Naive thymus-derived CD4-positive, alpha-beta T cell (primary cell): ENCODE measurements around the gene ZNF521. TPM values are rescaled to one million over a fixed set of nuclear protein-coding genes. Genes with fewer than 3 reads are reported as not detected.

ENCODE experiments used
- ATAC-seq: fragments of 150-1000 bp; cut with Tn5 transposase; 2 replicates; pipeline ENCODE4 v1.10.0; 2021; ENCODE audit warnings: mild to moderate bottlenecking, moderate library complexity
- CTCF ChIA-PET: fragments of 350-600 bp; sonication (Branson Sonifier 250); formaldehyde crosslinking; loops from one replicate; lab custom pipeline; 2021; ENCODE audit warnings: antibody characterized with exemption; lab: Charles Lee
- POLR2A ChIA-PET: fragments of 350-600 bp; sonication (Branson Sonifier 250); formaldehyde crosslinking; loops from one replicate; lab custom pipeline; 2021; ENCODE audit warnings: antibody characterized with exemption, inconsistent platforms; lab: Charles Lee
- DNase-seq, 9 donors: peaks; one replicate each; pipeline versions ENCODE4 v3.0.0 to v3.0.0-alpha.2; 2020 to 2022; ENCODE audit warnings: mixed read lengths in 1 of 9
- H3K27ac ChIP-seq: one replicate; pipeline ENCODE4 v1.7.0; 2013; ENCODE audit warnings: mild to moderate bottlenecking, low read depth, low read length, moderate library complexity
- H3K27me3 ChIP-seq, 2 donors: one replicate each; pipeline ENCODE4 v1.7.0; 2013; ENCODE audit warnings: low read length in 2 of 2, mild to moderate bottlenecking in 2 of 2, moderate library complexity in 2 of 2; ENCODE audit not compliant: control insufficient read depth in 2 of 2, insufficient read depth in 2 of 2
- H3K36me3 ChIP-seq, 3 experiments: 1 replicate in 2 of 3; 2 replicates in 1 of 3; pipeline ENCODE4 v1.7.0; 2013; ENCODE audit warnings: low read length in 3 of 3, mild to moderate bottlenecking in 3 of 3, moderate library complexity in 1 of 3; ENCODE audit not compliant: insufficient read depth in 3 of 3, control insufficient read depth in 2 of 3
- H3K4me1 ChIP-seq, 2 donors: one replicate each; pipeline ENCODE4 v1.7.0; 2013; ENCODE audit warnings: low read length in 2 of 2, mild to moderate bottlenecking in 2 of 2, moderate library complexity in 1 of 2; ENCODE audit not compliant: control insufficient read depth in 2 of 2, insufficient read depth in 2 of 2
- H3K4me3 ChIP-seq: 2 replicates; pipeline ENCODE4 v1.7.0; 2013; ENCODE audit warnings: mild to moderate bottlenecking, low read length
- H3K9me3 ChIP-seq, 3 experiments: 1 replicate in 2 of 3; 2 replicates in 1 of 3; pipeline ENCODE4 v1.7.0; 2013; ENCODE audit warnings: low read length in 3 of 3; ENCODE audit not compliant: control insufficient read depth in 2 of 3
- H3K27ac Mint-ChIP-seq, 9 donors: one replicate each; pipeline ENCODE4 v1.8.0; 2020 to 2022; ENCODE audit warnings: mixed read lengths in 9 of 9, mild to moderate bottlenecking in 8 of 9, moderate library complexity in 5 of 9, inconsistent platforms in 2 of 9
- H3K27me3 Mint-ChIP-seq, 5 donors: one replicate each; pipeline ENCODE4 v1.8.0; 2021 to 2022; ENCODE audit warnings: mixed read lengths in 5 of 5, mild to moderate bottlenecking in 1 of 5
- H3K36me3 Mint-ChIP-seq, 5 donors: one replicate each; pipeline ENCODE4 v1.8.0; 2020 to 2022; ENCODE audit warnings: mixed read lengths in 5 of 5, mild to moderate bottlenecking in 3 of 5, inconsistent platforms in 1 of 5
- H3K4me1 Mint-ChIP-seq, 7 donors: one replicate each; pipeline ENCODE4 v1.8.0; 2020 to 2022; ENCODE audit warnings: mixed read lengths in 7 of 7, mild to moderate bottlenecking in 3 of 7, inconsistent platforms in 1 of 7
- H3K4me3 Mint-ChIP-seq, 10 donors: one replicate each; pipeline ENCODE4 v1.8.0; 2020 to 2022; ENCODE audit warnings: mild to moderate bottlenecking in 10 of 10, mixed read lengths in 10 of 10, moderate library complexity in 6 of 10, inconsistent platforms in 2 of 10
- H3K9me3 Mint-ChIP-seq, 11 donors: one replicate each; pipeline ENCODE4 v1.8.0; 2020 to 2022; ENCODE audit warnings: mixed read lengths in 11 of 11, mild to moderate bottlenecking in 4 of 11, inconsistent platforms in 1 of 11, moderate library complexity in 1 of 11
- intact Hi-C, 2 donors: fragments of 100-400 bp; cut with micrococcal nuclease; formaldehyde crosslinking; loops; one replicate each; pipeline ENCODE4 v1.15.1; 2023
- polyA plus RNA-seq, 2 donors: library from polyadenylated mRNA; unstranded; fragments of 300-500 nt; fragmentation: Illumina TruSeq; gene quantifications; one replicate each; pipeline ENCODE4 v1.2.3, GENCODE V29; 2021
- total RNA-seq, 6 experiments: library from RNA in 5 of 6; stranded (reverse) in 5 of 6; gene quantifications; 1 replicate in 5 of 6; 2 replicates in 1 of 6; pipeline ENCODE4 v1.2.3 and lab custom pipeline; 2021 to 2026

Gene ZNF521
- total and polyA plus RNA-seq, 7 experiments from 2014 or later, result 1.1 to 4.4 TPM; not detected in 5

DNA sequence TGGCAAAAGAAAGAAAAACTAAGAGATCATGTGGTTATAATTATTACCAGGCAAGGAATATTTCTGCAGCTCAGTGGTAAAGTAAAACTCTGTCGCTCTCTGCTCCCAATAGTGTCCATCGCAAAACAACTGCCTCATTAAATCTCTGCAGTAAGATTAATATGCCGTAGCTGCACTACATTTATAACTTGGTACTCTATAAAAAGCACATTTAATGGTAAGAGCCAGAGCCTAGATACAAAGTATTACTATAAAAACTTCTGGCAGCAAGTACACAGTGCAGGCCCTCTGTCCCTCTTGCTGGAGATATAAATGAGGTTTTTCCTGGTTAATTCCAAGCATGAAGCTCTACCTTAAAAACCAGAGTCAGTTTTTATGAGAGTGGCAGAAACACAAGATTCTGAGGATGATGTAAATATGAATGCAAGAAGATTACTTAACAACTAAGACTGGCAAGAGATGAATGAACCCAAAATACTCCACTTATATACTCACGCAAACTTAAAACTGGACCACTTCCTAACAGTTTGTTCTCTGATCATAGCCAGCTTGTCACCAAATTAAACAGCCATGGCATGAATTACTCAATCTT is 25.5 kb downstream of the ZNF521 start:
- Mint-ChIP-seq H3K9me3 (peaks cover 0 to 9% (median 0%) of the 10 kb centered on the region in 11 donors), H3K4me3 (no peak overlapping the region), H3K27ac (no peak overlapping the region), H3K27me3 (peaks cover 0 to 23% (median 16%) of the 10 kb centered on the region in 5 donors), H3K36me3 (no peaks in the 10 kb centered on the region), H3K4me1 (peaks cover 0 to 4% (median 0%) of the 10 kb centered on the region in 7 donors)
- no peak overlapping the region for H3K4me3 ChIP-seq
- DNase-seq (no peak), ATAC-seq (no peak)
- POLR2A ChIA-PET, result no interaction called here
- H3K9me3 ChIP-seq, result no peaks in the 10 kb centered on the region
- no peak overlapping the region for H3K27ac ChIP-seq
- CTCF ChIA-PET, result no interaction called here
- H3K4me1 ChIP-seq, result no peaks in the 10 kb centered on the region
- no peaks in the 10 kb centered on the region for H3K27me3 ChIP-seq
- H3K36me3 ChIP-seq, result no peaks in the 10 kb centered on the region
- intact Hi-C loops, result no loop called here

DNA sequence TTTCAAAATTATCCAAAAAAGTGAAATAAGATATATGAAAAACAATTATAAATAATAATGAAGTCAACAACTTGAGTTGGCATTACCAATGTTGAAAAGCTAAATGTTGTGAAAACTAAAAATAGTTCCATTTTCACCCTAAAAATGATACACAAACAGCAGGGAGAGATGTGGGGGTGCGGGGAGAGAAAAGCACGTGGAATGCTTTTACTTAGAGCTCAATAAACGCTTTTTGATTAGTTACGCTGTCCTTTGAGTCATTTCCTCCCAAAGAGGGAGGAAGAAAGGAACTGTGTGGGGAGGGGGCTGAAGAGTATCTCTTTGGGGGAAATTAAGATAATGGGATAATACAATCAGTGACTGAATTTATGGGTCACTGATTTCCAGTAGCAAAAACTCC is 29.2 kb downstream of the ZNF521 start:
- Histone ChIP-seq H3K27me3 (no peaks in the 10 kb centered on the region), H3K36me3 (no peaks in the 10 kb centered on the region), H3K4me1 (no peaks in the 10 kb centered on the region), H3K4me3 (no peak overlapping the region), H3K9me3 (no peaks in the 10 kb centered on the region), H3K27ac (no peak overlapping the region)
- DNase-seq (no peak), ATAC-seq (no peak)
- Mint-ChIP-seq H3K4me3 (no peak overlapping the region), H3K4me1 (peaks cover 0 to 2% (median 0%) of the 10 kb centered on the region in 7 donors), H3K9me3 (peaks cover 0 to 5% (median 0%) of the 10 kb centered on the region in 11 donors), H3K27ac (no peak overlapping the region), H3K36me3 (no peaks in the 10 kb centered on the region), H3K27me3 (peaks cover 0 to 21% (median 10%) of the 10 kb centered on the region in 5 donors)
- ChIA-PET POLR2A (no interaction called here), CTCF (no interaction called here)
- intact Hi-C loops, result no loop called here

- intact Hi-C loops, result no loop called here
These were observed 35.5 kb downstream of the ZNF521 start for GRCh38 chr18:25316381-25317018.

GRCh38 chr18:25314838-25315190 is 37.2 kb downstream of the ZNF521 start:
- CTCF ChIA-PET, result no interaction called here
- no peak for ATAC-seq

More at GRCh38 chr18:25316381-25317018, 35.5 kb downstream of the ZNF521 start:
- no peaks in the 10 kb centered on the region for H3K9me3 ChIP-seq
- H3K4me3 Mint-ChIP-seq, result no peak overlapping the region
- H3K36me3 Mint-ChIP-seq, result no peaks in the 10 kb centered on the region
- H3K27me3 ChIP-seq, result no peaks in the 10 kb centered on the region
- POLR2A ChIA-PET, result no interaction called here
- CTCF ChIA-PET, result no interaction called here
- ATAC-seq, result no peak
- no peak overlapping the region for H3K4me3 ChIP-seq
- no peaks in the 10 kb centered on the region for H3K4me1 ChIP-seq
- peaks cover 0 to 8% (median 0%) of the 10 kb centered on the region in 11 donors for H3K9me3 Mint-ChIP-seq
- no peaks in the 10 kb centered on the region for H3K36me3 ChIP-seq
- no peaks in the 10 kb centered on the region for H3K4me1 Mint-ChIP-seq
- H3K27ac ChIP-seq, result no peak overlapping the region
- no peak for DNase-seq
- peaks cover 0 to 16% (median 8%) of the 10 kb centered on the region in 5 donors for H3K27me3 Mint-ChIP-seq
- H3K27ac Mint-ChIP-seq, result no peak overlapping the region

GRCh38 chr18:25314151-25314837 is 37.7 kb downstream of the ZNF521 start:
- Mint-ChIP-seq H3K36me3 (no peaks in the 10 kb centered on the region), H3K27me3 (peaks cover 0 to 16% (median 8%) of the 10 kb centered on the region in 5 donors), H3K4me1 (peaks cover 0 to 2% (median 0%) of the 10 kb centered on the region in 7 donors), H3K4me3 (no peak overlapping the region), H3K27ac (no peak overlapping the region), H3K9me3 (peaks cover 0 to 8% (median 0%) of the 10 kb centered on the region in 11 donors)
- no peak for ATAC-seq
- no peak overlapping the region for H3K27ac ChIP-seq
- H3K4me3 ChIP-seq, result no peak overlapping the region
- DNase-seq, result no peak
- ChIA-PET CTCF (interaction anchor here (0.8 kb wide), 1 partner anchor 9 kb away, joined by 3 read pairs; no protein-coding TSS in a partner anchor), POLR2A (no interaction called here)
- no peaks in the 10 kb centered on the region for H3K36me3 ChIP-seq
- no peaks in the 10 kb centered on the region for H3K27me3 ChIP-seq
- intact Hi-C loops, result no loop called here
- H3K4me1 ChIP-seq, result no peaks in the 10 kb centered on the region
- H3K9me3 ChIP-seq, result no peaks in the 10 kb centered on the region

More at GRCh38 chr18:25314838-25315190, 37.2 kb downstream of the ZNF521 start:
- Mint-ChIP-seq H3K27me3 (peaks cover 0 to 16% (median 8%) of the 10 kb centered on the region in 5 donors), H3K36me3 (no peaks in the 10 kb centered on the region), H3K9me3 (peaks cover 0 to 8% (median 0%) of the 10 kb centered on the region in 11 donors), H3K4me3 (no peak overlapping the region), H3K4me1 (peaks cover 0 to 2% (median 0%) of the 10 kb centered on the region in 7 donors), H3K27ac (no peak overlapping the region)
- POLR2A ChIA-PET, result no interaction called here
- no peak overlapping the region for H3K4me3 ChIP-seq
- no peak overlapping the region for H3K27ac ChIP-seq
- no peaks in the 10 kb centered on the region for H3K9me3 ChIP-seq
- no peak for DNase-seq
- no peaks in the 10 kb centered on the region for H3K27me3 ChIP-seq
- H3K36me3 ChIP-seq, result no peaks in the 10 kb centered on the region
- H3K4me1 ChIP-seq, result no peaks in the 10 kb centered on the region
- intact Hi-C loops, result no loop called here

DNA sequence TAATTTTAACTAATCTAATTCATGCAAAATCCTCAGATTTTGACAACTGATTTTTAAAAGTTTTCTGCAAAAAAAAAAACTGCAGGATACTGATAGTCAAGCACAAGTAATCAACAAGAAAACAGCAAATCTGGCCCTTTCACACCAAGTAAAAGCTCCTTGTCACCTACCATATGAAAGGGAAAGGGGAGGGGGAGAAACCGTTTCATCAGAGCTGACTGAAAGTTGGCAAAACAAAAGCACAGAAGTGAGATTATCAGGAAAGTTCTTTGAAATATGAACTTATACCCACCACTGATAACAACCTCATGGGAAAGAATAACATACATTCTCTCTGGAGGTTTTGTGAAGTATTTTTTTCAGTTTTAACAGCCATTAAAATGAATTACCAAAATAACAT is 38.7 kb downstream of the ZNF521 start:
- H3K36me3 ChIP-seq, result no peaks in the 10 kb centered on the region
- peaks cover 0 to 2% (median 0%) of the 10 kb centered on the region in 7 donors for H3K4me1 Mint-ChIP-seq
- peaks cover 0 to 16% (median 10%) of the 10 kb centered on the region in 5 donors for H3K27me3 Mint-ChIP-seq
- ChIA-PET CTCF (no interaction called here), POLR2A (no interaction called here)
- H3K4me1 ChIP-seq, result no peaks in the 10 kb centered on the region
- DNase-seq, result no peak
- no peak for ATAC-seq
- H3K27ac ChIP-seq, result no peak overlapping the region
- H3K4me3 ChIP-seq, result no peak overlapping the region
- no peak overlapping the region for H3K4me3 Mint-ChIP-seq
- H3K27ac Mint-ChIP-seq, result no peak overlapping the region
- H3K9me3 ChIP-seq, result no peaks in the 10 kb centered on the region
- no peaks in the 10 kb centered on the region for H3K36me3 Mint-ChIP-seq
- intact Hi-C loops, result no loop called here
- peaks cover 0 to 8% (median 0%) of the 10 kb centered on the region in 11 donors for H3K9me3 Mint-ChIP-seq
- no peaks in the 10 kb centered on the region for H3K27me3 ChIP-seq
